Inferior parietal cortex (tissue), 1 donor: ENCODE results near the gene NR6A1.

ENCODE experiments used
- DNase-seq: peaks from one replicate; pipeline ENCODE4 v3.0.0-alpha.2; 2016; ENCODE audit errors: extremely low spot score

NR6A1 gene

GRCh38 chr9:124504530-124505005, 266.5 kb downstream of the NR6A1 start:
- DNase-seq: no peak

- DNase-seq: no peak
Measured at GRCh38 chr9:124503713-124504529, 267.2 kb downstream of the NR6A1 start.

GRCh38 chr9:124502711-124503702, 268.1 kb downstream of the NR6A1 start:
- DNase-seq: no peak

- no peak for DNase-seq
Measured at GRCh38 chr9:124501771-124502320, 269.3 kb downstream of the NR6A1 start.

DNA sequence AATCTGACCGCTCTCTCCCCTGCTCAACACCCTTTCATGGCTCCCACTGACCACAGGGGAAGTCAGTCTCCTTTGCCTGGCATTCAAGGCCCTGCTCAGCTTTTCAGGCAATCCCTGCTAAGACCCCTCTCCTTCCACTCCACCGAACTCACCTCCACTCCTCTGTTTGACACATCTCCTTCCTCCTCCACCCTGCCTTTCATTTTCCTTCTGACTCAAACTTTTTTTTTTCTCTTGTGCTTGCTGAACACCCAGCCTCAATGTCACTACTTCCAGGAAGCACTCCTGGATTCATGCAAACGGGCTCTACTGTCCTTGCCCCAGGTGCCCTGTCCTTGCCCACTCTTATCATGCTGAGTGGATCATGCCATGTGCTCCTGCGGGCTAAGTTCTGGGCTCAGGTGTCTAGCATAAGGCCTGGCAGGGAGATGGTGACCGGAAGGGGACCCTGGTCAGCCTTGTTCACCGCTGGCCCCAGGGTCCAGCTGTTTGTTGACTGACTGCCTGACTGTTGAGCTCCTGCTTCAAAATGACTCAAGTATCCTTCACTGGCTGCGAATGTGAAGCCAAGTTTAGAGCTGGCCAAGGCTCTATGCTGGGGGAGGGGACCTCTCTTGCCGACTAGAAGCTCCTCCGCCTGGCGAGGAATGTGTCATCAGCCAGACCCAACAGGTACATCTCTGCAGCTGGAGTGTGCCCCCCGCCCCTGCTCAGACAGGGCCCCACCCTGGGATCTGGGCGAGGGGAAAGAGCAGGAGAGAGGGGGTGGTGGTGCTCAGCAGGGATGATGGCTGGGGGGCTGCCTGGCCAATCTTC, 270.1 kb downstream of the NR6A1 start:
- DNase-seq: no peak

DNA sequence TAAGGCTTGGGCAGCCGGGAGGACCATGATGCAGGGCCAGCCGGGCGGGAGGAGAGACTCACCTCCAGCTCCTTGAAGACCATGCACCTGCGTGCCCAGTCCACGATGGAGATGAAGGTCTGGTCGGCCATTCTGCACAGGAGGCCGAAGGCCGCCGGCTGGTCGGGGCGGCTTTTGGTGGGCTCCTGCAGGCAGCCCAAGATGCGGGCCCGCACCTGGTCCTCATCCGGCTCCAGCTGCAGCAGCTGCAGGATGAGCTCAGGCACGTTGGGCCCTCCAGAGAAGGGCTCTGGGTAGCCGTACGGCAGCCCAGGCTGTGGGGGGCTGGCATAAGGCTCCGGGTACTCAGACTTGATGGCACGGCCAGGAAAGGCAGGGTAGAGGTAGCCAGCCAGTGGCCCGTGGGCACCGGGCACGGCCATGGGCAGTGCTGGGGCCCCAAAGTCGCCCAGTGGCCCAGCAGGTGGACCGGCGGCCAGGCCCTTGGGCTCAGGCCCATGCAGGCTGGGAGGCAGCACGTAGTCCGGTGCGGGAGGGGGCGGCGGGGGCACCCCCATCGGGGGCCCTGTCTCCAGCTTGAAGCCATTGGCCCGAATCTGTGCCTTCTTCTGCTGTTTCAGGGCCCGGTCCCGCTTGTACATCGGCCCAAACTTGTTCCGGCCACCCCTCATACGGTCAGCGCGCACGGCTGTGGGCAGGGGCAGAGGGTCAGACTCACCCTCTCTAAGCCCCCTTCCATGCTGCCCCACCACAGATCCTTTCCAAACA, 270.9 kb downstream of the NR6A1 start:
- DNase-seq: no peak

DNA sequence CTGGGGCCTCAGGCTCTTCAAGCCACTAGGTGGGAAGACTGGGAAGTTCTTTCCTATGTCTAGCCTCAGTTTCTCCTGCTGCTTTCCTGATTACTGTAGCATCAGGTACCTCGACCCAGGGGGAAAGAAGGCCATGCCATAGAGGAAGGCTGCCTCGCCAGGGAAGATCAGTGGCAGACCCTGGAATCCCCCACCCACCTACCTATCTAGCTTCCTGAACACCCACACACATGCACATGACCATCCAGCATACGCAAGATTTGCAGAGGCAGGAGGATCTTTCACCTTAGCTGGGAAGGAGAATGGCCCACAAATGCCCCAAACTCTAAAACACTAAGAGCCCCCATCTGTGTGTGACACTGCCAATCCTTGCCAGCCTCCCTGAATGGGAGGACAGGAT, 271.9 kb downstream of the NR6A1 start:
- no peak for DNase-seq

DNA sequence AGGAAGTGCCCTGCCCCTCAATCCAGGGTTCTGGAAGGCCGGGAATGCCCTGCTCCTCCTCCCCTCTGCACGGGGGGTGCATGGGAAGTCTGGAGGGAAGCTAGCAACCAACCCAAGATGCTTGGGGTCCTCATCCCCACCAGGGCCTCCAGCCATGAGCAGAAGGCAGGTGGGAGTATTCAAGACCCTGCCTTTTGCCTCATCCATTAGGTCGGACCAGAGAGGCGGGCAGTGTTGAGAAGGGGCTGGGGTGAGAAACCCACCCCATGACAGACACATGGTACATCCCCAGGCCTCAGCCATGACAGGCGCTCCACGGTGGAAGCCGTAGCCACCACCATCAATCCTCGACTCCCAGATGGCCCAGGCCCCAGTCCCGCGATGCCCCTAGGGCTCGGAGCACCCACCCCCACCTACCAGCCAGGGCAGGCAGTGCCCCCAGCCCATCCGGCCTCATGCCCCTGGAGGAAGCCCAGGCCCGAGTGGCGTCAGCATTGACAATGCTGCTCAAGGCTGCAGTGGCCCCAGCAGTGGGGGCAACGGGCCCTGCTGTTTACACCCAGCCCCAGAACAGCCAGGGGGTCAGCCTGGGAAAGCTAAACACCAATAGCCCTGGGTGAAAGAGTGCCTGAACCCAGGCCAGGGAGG, 272.5 kb downstream of the NR6A1 start:
- DNase-seq: no peak

DNA sequence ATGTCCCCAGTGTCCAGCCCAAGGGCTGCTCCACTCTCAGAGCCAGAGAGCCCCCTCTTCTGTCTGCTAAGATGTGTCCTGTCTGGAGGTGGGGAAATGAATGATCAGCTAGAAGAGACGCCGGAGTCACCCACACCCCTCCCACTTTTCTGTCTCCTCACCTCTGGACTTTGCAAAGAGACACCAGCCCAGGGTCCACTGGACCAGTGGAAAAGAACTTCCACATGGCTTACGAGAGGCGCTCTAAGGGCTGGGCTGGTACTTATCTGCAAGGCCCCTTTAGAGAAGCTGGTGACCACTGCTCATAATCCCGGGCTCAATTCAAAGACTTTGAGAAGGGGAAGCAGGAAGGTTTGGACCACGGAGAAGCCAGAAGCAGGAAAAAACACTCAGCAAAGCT, 273.1 kb downstream of the NR6A1 start:
- no peak for DNase-seq

DNA sequence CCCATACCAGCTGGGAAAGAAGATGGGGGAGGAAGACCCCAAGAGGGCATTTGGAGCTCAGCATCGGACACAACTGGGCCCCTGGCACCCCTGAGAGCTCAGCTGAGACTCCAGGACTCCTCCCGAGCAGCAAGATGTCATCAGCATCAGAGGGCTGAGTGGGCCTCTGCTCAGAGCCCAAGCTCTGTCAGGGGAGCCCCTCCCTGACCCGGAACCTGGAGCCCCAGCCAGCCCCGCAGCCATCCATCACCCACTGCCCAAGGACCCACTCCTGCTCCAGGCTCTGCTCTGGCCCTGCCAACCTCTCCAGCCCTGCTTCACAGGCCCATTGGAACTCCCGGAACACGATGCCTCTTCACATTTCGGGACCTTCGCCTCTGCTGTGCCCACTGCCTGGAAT, 273.7 kb downstream of the NR6A1 start:
- DNase-seq: no peak

DNA sequence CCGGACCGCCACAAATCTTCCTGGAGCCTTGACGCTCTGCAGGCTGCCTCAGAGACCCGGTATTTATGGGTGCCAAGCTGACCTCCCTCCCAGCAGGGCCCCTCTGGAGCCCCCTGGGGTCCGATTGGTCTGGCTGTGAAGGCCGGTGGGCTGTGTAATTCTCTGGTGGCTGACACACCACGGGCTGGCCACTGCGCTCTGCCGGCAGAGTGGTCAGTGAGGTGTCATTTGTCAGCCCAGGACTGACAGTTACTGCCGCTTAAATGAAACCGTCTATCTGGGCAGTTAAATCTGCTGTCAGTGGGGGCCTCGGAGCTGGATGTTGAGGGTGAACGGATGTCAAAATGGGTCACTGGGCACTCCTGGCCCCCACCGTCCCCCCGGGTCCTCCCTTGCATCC, 274.6 kb downstream of the NR6A1 start:
- DNase-seq: no peak

- DNase-seq: no peak
Measured at GRCh38 chr9:124496075-124496449, 275.0 kb downstream of the NR6A1 start.

GRCh38 chr9:124495126-124496074, 275.7 kb downstream of the NR6A1 start:
- no peak for DNase-seq

- DNase-seq: no peak
Measured at GRCh38 chr9:124493794-124494479, 277.2 kb downstream of the NR6A1 start.

- no peak for DNase-seq
Measured at GRCh38 chr9:124493218-124493617, 277.9 kb downstream of the NR6A1 start.

- no peak for DNase-seq
Measured at GRCh38 chr9:124492818-124493217, 278.3 kb downstream of the NR6A1 start.

- no peak for DNase-seq
Measured at GRCh38 chr9:124491049-124491975, 279.8 kb downstream of the NR6A1 start.
